Measurements from ENCODE around the gene CUX1. TPM values are rescaled to one million over a fixed set of nuclear protein-coding genes. Genes with fewer than 3 reads are reported as not detected.
A peak's percentile ranks its signal among the peaks of the same experiment; 100 is the strongest.

The CUX1 gene
- total RNA-seq, 1 donor from 2014 or later, result 118 TPM

- Mint-ChIP-seq H3K27me3 (ENCODE audit: low read depth) (no peaks in the 10 kb centered on the region), H3K4me1 (ENCODE audit: low read depth) (peaks cover 7% of the 10 kb centered on the region), H3K27ac (ENCODE audit: unreplicated experiment) (no peak overlapping the region), H3K36me3 (ENCODE audit: low read depth) (peaks cover 16% of the 10 kb centered on the region), H3K9me3 (ENCODE audit: low read depth) (peaks cover 5% of the 10 kb centered on the region), H3K4me3 (ENCODE audit: unreplicated experiment) (no peak overlapping the region)
- no peak for DNase-seq (ENCODE audit: low spot score)
- no peak for TF ChIP-seq CTCF (IDR thresholded peaks at IDR 0.05)
These were observed 257.7 kb downstream of the CUX1 start for GRCh38 chr7:102075126-102075525.

- no peak for TF ChIP-seq CTCF (IDR thresholded peaks at IDR 0.05)
- H3K4me1 Mint-ChIP-seq (ENCODE audit: low read depth), result peaks cover 7% of the 10 kb centered on the region
- peaks cover 5% of the 10 kb centered on the region for H3K9me3 Mint-ChIP-seq (ENCODE audit: low read depth)
- peaks cover 12% of the 10 kb centered on the region for H3K36me3 Mint-ChIP-seq (ENCODE audit: low read depth)
- no peak overlapping the region for H3K4me3 Mint-ChIP-seq (ENCODE audit: unreplicated experiment)
- no peak for DNase-seq (ENCODE audit: low spot score)
- H3K27me3 Mint-ChIP-seq (ENCODE audit: low read depth), result no peaks in the 10 kb centered on the region
- H3K27ac Mint-ChIP-seq (ENCODE audit: unreplicated experiment), result no peak overlapping the region
These were observed 258.2 kb downstream of the CUX1 start for GRCh38 chr7:102075553-102076135.

GRCh38 chr7:102077081-102077480 is 259.7 kb downstream of the CUX1 start:
- TF ChIP-seq CTCF (IDR thresholded peaks at IDR 0.05), result no peak
- no peak for DNase-seq (ENCODE audit: low spot score)
- no peak overlapping the region for H3K4me3 Mint-ChIP-seq (ENCODE audit: unreplicated experiment)
- peaks cover 7% of the 10 kb centered on the region for H3K4me1 Mint-ChIP-seq (ENCODE audit: low read depth)
- H3K27me3 Mint-ChIP-seq (ENCODE audit: low read depth), result no peaks in the 10 kb centered on the region
- H3K27ac Mint-ChIP-seq (ENCODE audit: unreplicated experiment), result no peak overlapping the region
- peaks cover 20% of the 10 kb centered on the region for H3K36me3 Mint-ChIP-seq (ENCODE audit: low read depth)
- no peaks in the 10 kb centered on the region for H3K9me3 Mint-ChIP-seq (ENCODE audit: low read depth)

- H3K4me3 Mint-ChIP-seq (ENCODE audit: unreplicated experiment), result no peak overlapping the region
- no peak for TF ChIP-seq CTCF (IDR thresholded peaks at IDR 0.05)
- peaks cover 23% of the 10 kb centered on the region for H3K36me3 Mint-ChIP-seq (ENCODE audit: low read depth)
- no peaks in the 10 kb centered on the region for H3K27me3 Mint-ChIP-seq (ENCODE audit: low read depth)
- peaks cover 7% of the 10 kb centered on the region for H3K4me1 Mint-ChIP-seq (ENCODE audit: low read depth)
- peaks cover 4% of the 10 kb centered on the region for H3K9me3 Mint-ChIP-seq (ENCODE audit: low read depth)
- no peak for DNase-seq (ENCODE audit: low spot score)
- peak overlapping the region; percentile 22 for H3K27ac Mint-ChIP-seq (ENCODE audit: unreplicated experiment)
These were observed 262.0 kb downstream of the CUX1 start for GRCh38 chr7:102079140-102080018.

GRCh38 chr7:102080019-102080433 is 262.6 kb downstream of the CUX1 start:
- H3K9me3 Mint-ChIP-seq (ENCODE audit: low read depth), result peaks cover 7% of the 10 kb centered on the region
- no peak for TF ChIP-seq CTCF (IDR thresholded peaks at IDR 0.05)
- H3K36me3 Mint-ChIP-seq (ENCODE audit: low read depth), result peaks cover 25% of the 10 kb centered on the region
- no peaks in the 10 kb centered on the region for H3K27me3 Mint-ChIP-seq (ENCODE audit: low read depth)
- H3K27ac Mint-ChIP-seq (ENCODE audit: unreplicated experiment), result no peak overlapping the region
- H3K4me1 Mint-ChIP-seq (ENCODE audit: low read depth), result peaks cover 7% of the 10 kb centered on the region
- no peak overlapping the region for H3K4me3 Mint-ChIP-seq (ENCODE audit: unreplicated experiment)
- no peak for DNase-seq (ENCODE audit: low spot score)
